GM12878 (cell line): ENCODE measurements around the gene MVP. TPM values are rescaled to one million over a fixed set of nuclear protein-coding genes. Genes with fewer than 3 reads are reported as not detected.

ENCODE experiments used
- ATF3 ChIP-seq: IDR thresholded peaks from 2 replicates; pipeline ENCODE4 v1.6.1; 2011; ENCODE audit warnings: low read depth, mild to moderate bottlenecking, low read length, moderate library complexity, borderline replicate concordance; ENCODE audit errors: extremely low read depth
- BACH1 ChIP-seq: fragments of 450-650 bp; IDR thresholded peaks from 2 replicates; pipeline ENCODE4 v1.6.1; 2017; ENCODE audit warnings: mild to moderate bottlenecking, borderline replicate concordance
- BHLHE40 ChIP-seq, 2 experiments: fragments of 450-650 bp in 1 of 2; IDR thresholded peaks; 2 replicates each; pipeline ENCODE4 v1.6.1; 2011 to 2017; ENCODE audit warnings: low read depth in 2 of 2, borderline replicate concordance in 1 of 2, improper control_type of control experiment in 1 of 2, low read length in 1 of 2, mild to moderate bottlenecking in 1 of 2
- CEBPB ChIP-seq, 2 experiments: fragments of 150-350 bp in 1 of 2; IDR thresholded peaks; 2 replicates each; pipeline ENCODE4 v1.6.1; 2012 to 2014; ENCODE audit warnings: low read depth in 2 of 2, low read length in 2 of 2, borderline replicate concordance in 1 of 2, inconsistent platforms in 1 of 2
- CTCF ChIP-seq, 3 experiments: IDR thresholded peaks in 2 of 3; conservative IDR thresholded peaks in 1 of 3; 2 replicates each; pipeline ENCODE4 v1.5.1; 2011; ENCODE audit warnings: low read depth in 3 of 3, low read length in 3 of 3, mild to moderate bottlenecking in 3 of 3, control low read depth in 2 of 3, moderate library complexity in 2 of 3, inconsistent platforms in 1 of 3, mixed read lengths in 1 of 3; ENCODE audit not compliant: control insufficient read depth in 2 of 3, insufficient read depth in 1 of 3; ENCODE audit errors: extremely low read depth in 1 of 3
- GABPA ChIP-seq: IDR thresholded peaks from 2 replicates; pipeline ENCODE4 v1.6.1; 2014; ENCODE audit warnings: antibody characterized with exemption, low read depth, mild to moderate bottlenecking, inconsistent platforms
- GATAD2B ChIP-seq: fragments of 450-650 bp; conservative IDR thresholded peaks from 2 replicates; pipeline ENCODE4 v1.6.1; 2017; ENCODE audit warnings: low read depth, mild to moderate bottlenecking, moderate library complexity
- LARP7 ChIP-seq: fragments of 450-650 bp; IDR thresholded peaks from 2 replicates; pipeline ENCODE4 v1.6.1; 2017; ENCODE audit warnings: mild to moderate bottlenecking
- RAD21 ChIP-seq: IDR thresholded peaks from 2 replicates; pipeline ENCODE4 v1.6.1; 2011; ENCODE audit warnings: mild to moderate bottlenecking, low read depth, low read length, moderate library complexity; ENCODE audit not compliant: insufficient read depth
- TCF12 ChIP-seq: IDR thresholded peaks from 2 replicates; pipeline ENCODE4 v1.6.1; 2011; ENCODE audit warnings: low read depth, mild to moderate bottlenecking, low read length
- YBX1 ChIP-seq: fragments of 450-650 bp; IDR thresholded peaks from 2 replicates; pipeline ENCODE4 v1.6.1; 2016; ENCODE audit warnings: antibody characterized with exemption
- polyA plus RNA-seq, 11 experiments: library from polyadenylated mRNA; depleted of rRNA in 4 of 11; unstranded in 6 of 11; stranded (reverse) in 5 of 11; fragments of >200 nt; fragmentation: Nextera tagmentation in 4 of 11; fragmentation: Illumina TruSeq in 1 of 11; extraction: Ambion mirVana in 4 of 11; extraction: Trizol in 1 of 11; gene quantifications; 1 replicate in 1 of 11; 2 replicates in 10 of 11; pipeline versions ENCODE4 v1.2.1 to v1.2.3, GENCODE V29; 2011 to 2016; ENCODE audit warnings: inconsistent platforms in 2 of 11, missing spikeins in 2 of 11, low read depth in 1 of 11
- total RNA-seq, 4 experiments: library from RNA; depleted of rRNA in 3 of 4; stranded (reverse); fragments of >200 nt in 3 of 4; fragmentation: Illumina TruSeq in 1 of 4; extraction: Trizol in 1 of 4; gene quantifications; 2 replicates each; pipeline versions ENCODE4 v1.2.1 to v1.2.3, GENCODE V29; 2013 to 2021

Gene MVP
- total and polyA plus RNA-seq, 10 of the 15 experiments (the other 5 are each of a cell fraction or from before 2014, with no cell fraction given), result 0.98 to 74.2 (median 54.7) TPM

- TF ChIP-seq CEBPB (IDR thresholded peaks at IDR 0.05; ENCODE audit: borderline replicate concordance in 1 of 2, low read depth in 2 of 2, low read length in 2 of 2), result no peak
- TF ChIP-seq CTCF (IDR thresholded peaks at IDR 0.05 in 2 of 3, conservative IDR thresholded peaks at IDR 0.05 in 1 of 3; ENCODE audit: control insufficient read depth in 2 of 3, extremely low read depth in 1 of 3, insufficient read depth in 1 of 3, low read depth in 3 of 3, low read length in 3 of 3), result peak; percentile 88 to 98 (median 90)
- TF ChIP-seq RAD21, result peak; percentile 76
- no peak for TF ChIP-seq YBX1
- no peak for TF ChIP-seq GATAD2B
- no peak for TF ChIP-seq ATF3
- peak; percentile 23 to 41; a peak in 1 of 4 replicates for TF ChIP-seq BHLHE40 (IDR thresholded peaks at IDR 0.05; ENCODE audit: borderline replicate concordance in 1 of 2, low read depth in 2 of 2, low read length in 1 of 2)
- no peak for TF ChIP-seq BACH1
- no peak for TF ChIP-seq GABPA
- TF ChIP-seq TCF12, result peak; percentile 57; the same call in 1 of the 2 replicates
- 0 out of 2 replicates have a peak, but pooled peaks have one; percentile 44 for TF ChIP-seq LARP7
These were observed 28.4 kb downstream of the MVP start (continued) for GRCh38 chr16:29848420-29849297.
